Heart left ventricle (tissue), 13 donors: ENCODE measurements around the gene UBAP1.
"Not testable (repeated sequence)": the region's sequence is repeated elsewhere in the genome, so short reads cannot be mapped to it uniquely, and the experiment has no call there.

Experiments used
- CTCF ChIP-seq, 12 donors: fragments of 200-600 bp; sonication (generic) in 4 of 12; IDR thresholded peaks; one replicate each; pipeline versions ENCODE4 v1.5.0 to v1.8.0; 2018 to 2022; ENCODE audit warnings: antibody characterized with exemption in 12 of 12, mild to moderate bottlenecking in 5 of 12
- POLR2A ChIP-seq, 2 donors: fragments of 450-650 bp; IDR thresholded peaks; one replicate each; pipeline ENCODE4 v1.6.1; 2017; ENCODE audit warnings: antibody characterized with exemption in 2 of 2, mild to moderate bottlenecking in 2 of 2, moderate library complexity in 2 of 2
- donor health status: ischemic (EF 13 %, LVEDD 7.1; RV severe dilation, severe dysfunction).
- donor health status: DM: no; HTN: yes; CAD: no.
- donor health status: DM: no; HTN: no; CAD: no.
- donor health status: ischemic (EF 25% LVEDD 6.9; RV normal size, moderate dysfunction).
- donor health status: ischemic (EF 25% LVEDD 5.7; RV mildly dilated, moderate dysfunction).
- donor health status: ischemic (EF 35%, LVEDD 5.7; RV mildly dilated, moderate dysfunction).
- donor health status: nonischemic (EF 11% LVEDD 7.7; RV severe dilation, severe dysfunction).
- donor health status: DM: yes; HTN: yes; CAD: no.
- donor health status: PGD.
- donor health status: ischemic (EF 29% LVEDD 5.4; RV normal size, mild dysfunction).
- donor health status: nonischemic (EF 23%, LVEDD 6.1; RV moderate dilation, normal function).

GRCh38 chr9:34301064-34301463 lies 122.2 kb downstream of the UBAP1 start:
- TF ChIP-seq CTCF, POLR2A (IDR thresholded peaks at IDR 0.05): not testable (repeated sequence)
